GM21717 (cell line): ENCODE data around the gene RCN2.
"Not testable (repeated sequence)": the region's sequence is repeated elsewhere in the genome, so short reads cannot be mapped to it uniquely, and the experiment has no call there.

Experiments
- ATAC-seq: cut with Tn5 transposase; IDR thresholded peaks from one replicate; pipeline ENCODE4 v1.9.1; 2021; ENCODE audit warnings: mild to moderate bottlenecking, moderate library complexity; ENCODE audit not compliant: unreplicated experiment

Gene RCN2

GRCh38 chr15:76930831-76931396 is 635 bp upstream of the RCN2 start:
- ATAC-seq, result no peak

- no peak for ATAC-seq
Observed at GRCh38 chr15:76932135-76932966, 802 bp downstream of the RCN2 start.

GRCh38 chr15:76935620-76936019 is 4.1 kb downstream of the RCN2 start:
- no peak for ATAC-seq

GRCh38 chr15:76936671-76937070 is 5.1 kb downstream of the RCN2 start:
- ATAC-seq, result no peak

GRCh38 chr15:76938752-76939151 is 7.2 kb downstream of the RCN2 start:
- no peak for ATAC-seq

GRCh38 chr15:76939715-76940114 is 8.2 kb downstream of the RCN2 start:
- no peak for ATAC-seq

- ATAC-seq, result no peak
Observed at GRCh38 chr15:76941636-76942035, 10.1 kb downstream of the RCN2 start.

- ATAC-seq, result no peak
Observed at GRCh38 chr15:76942331-76942730, 10.8 kb downstream of the RCN2 start.

GRCh38 chr15:76945494-76946093 is 14.0 kb downstream of the RCN2 start:
- no peak for ATAC-seq

- no peak for ATAC-seq
Observed at GRCh38 chr15:76947454-76947853, 15.9 kb downstream of the RCN2 start.

- ATAC-seq, result no peak
Observed at GRCh38 chr15:76951220-76951619, 19.7 kb downstream of the RCN2 start.

GRCh38 chr15:76953913-76954312 is 22.4 kb downstream of the RCN2 start:
- no peak for ATAC-seq

- ATAC-seq, result no peak
Observed at GRCh38 chr15:76954744-76955143, 23.2 kb downstream of the RCN2 start.

- ATAC-seq, result no peak
Observed at GRCh38 chr15:76961268-76962011, 29.9 kb downstream of the RCN2 start.

GRCh38 chr15:76962337-76963013 is 30.9 kb downstream of the RCN2 start:
- ATAC-seq, result no peak

GRCh38 chr15:76963596-76963995 is 32.0 kb downstream of the RCN2 start:
- ATAC-seq, result no peak

- no peak for ATAC-seq
Observed at GRCh38 chr15:76964157-76964556, 32.6 kb downstream of the RCN2 start.

- ATAC-seq, result not testable (repeated sequence)
Observed at GRCh38 chr15:76966051-76966450, 34.5 kb downstream of the RCN2 start.

GRCh38 chr15:76967067-76967466 is 35.5 kb downstream of the RCN2 start:
- no peak for ATAC-seq

GRCh38 chr15:76968306-76968705 is 36.8 kb downstream of the RCN2 start:
- ATAC-seq, result no peak
